Upper lobe of left lung (tissue), 4 donors: ENCODE results near the gene SLC46A1.

ENCODE experiments used
- CTCF ChIP-seq, 6 experiments: fragments of 450-650 bp in 4 of 6; fragments of 200-600 bp in 2 of 6; sonication (generic) in 2 of 6; IDR thresholded peaks; one replicate each; pipeline ENCODE4 v1.5.1; 2016 to 2019; ENCODE audit warnings: antibody characterized with exemption in 6 of 6
- POLR2A ChIP-seq, 4 donors: fragments of 450-650 bp; IDR thresholded peaks; one replicate each; pipeline ENCODE4 v1.5.1; 2016 to 2017; ENCODE audit warnings: antibody characterized with exemption in 4 of 4, mild to moderate bottlenecking in 2 of 4

GRCh38 chr17:28372203-28372944 lies 33.6 kb downstream of the SLC46A1 start:
- TF ChIP-seq CTCF (IDR thresholded peaks at IDR 0.05) (no peak), POLR2A (IDR thresholded peaks at IDR 0.05) (no peak)
